Placental pericyte (primary cell): ENCODE measurements around the gene CCDC192. TPM values are rescaled to one million over a fixed set of nuclear protein-coding genes. Genes with fewer than 3 reads are reported as not detected.

Experiments
- total RNA-seq: library from RNA; depleted of rRNA; stranded (reverse); fragments of >200 nt; gene quantifications from 2 replicates; pipeline ENCODE4 v1.2.3, GENCODE V29; 2012

CCDC192 gene
- total RNA-seq: not detected in 2 replicates

GRCh38 chr5:127702926-127703561 lies at the start of gene CCDC192:
Gene CCDC192, plus strand, starts transcription at chr5:127703391. Its CDS starts 55 bp downstream, at chr5:127703446.

Other genes starting within 250 kb of the CCDC192 start
- 81.9 and 93.0 TPM in 2 replicates for gene PRRC1, start 185.8 kb upstream of the CCDC192 start, total RNA-seq
- not detected in 2 replicates for gene CTXN3, start 54.3 kb upstream of the CCDC192 start, total RNA-seq